ENCODE data around the gene NOTUM. TPM values are rescaled to one million over a fixed set of nuclear protein-coding genes. Genes with fewer than 3 reads are reported as not detected.

NOTUM gene
- total RNA-seq, 1 donor from 2014 or later: not detected

GRCh38 chr17:81931557-81932332 is 29.2 kb downstream of the NOTUM start:
- no peaks in the 10 kb centered on the region for H3K36me3 ChIP-seq
- peaks cover 29% of the 10 kb centered on the region for H3K4me1 ChIP-seq
- DNase-seq (ENCODE audit: extremely low spot score in 2 of 2): no peak
- TF ChIP-seq CTCF (IDR thresholded peaks at IDR 0.05) (no peak), POLR2A (IDR thresholded peaks at IDR 0.05) (no peak), POLR2AphosphoS5 (IDR thresholded peaks at IDR 0.05; ENCODE audit: insufficient read depth in 1 of 2, low read depth in 1 of 2) (no peak)
- intact Hi-C loops (cut with DNase I): no loop called here
- H3K27me3 ChIP-seq: no peaks in the 10 kb centered on the region
- H3K9me3 ChIP-seq: no peaks in the 10 kb centered on the region
- no peak overlapping the region for H3K27ac ChIP-seq
- no peak overlapping the region for H3K4me3 ChIP-seq

GRCh38 chr17:81931189-81931556 is 29.8 kb downstream of the NOTUM start:
- TF ChIP-seq POLR2AphosphoS5 (IDR thresholded peaks at IDR 0.05; ENCODE audit: insufficient read depth in 1 of 2, low read depth in 1 of 2): no peak
- TF ChIP-seq CTCF (IDR thresholded peaks at IDR 0.05): no peak
- TF ChIP-seq POLR2A (IDR thresholded peaks at IDR 0.05): no peak
- H3K27ac ChIP-seq: no peak overlapping the region
- H3K4me3 ChIP-seq: no peak overlapping the region
- H3K9me3 ChIP-seq: no peaks in the 10 kb centered on the region
- no peak for DNase-seq (ENCODE audit: extremely low spot score in 2 of 2)
- H3K36me3 ChIP-seq: no peaks in the 10 kb centered on the region
- intact Hi-C loops (cut with DNase I): no loop called here
- H3K4me1 ChIP-seq: peaks cover 26% of the 10 kb centered on the region
- H3K27me3 ChIP-seq: no peaks in the 10 kb centered on the region

- H3K27ac ChIP-seq: no peak overlapping the region
- no peak for DNase-seq (ENCODE audit: extremely low spot score in 2 of 2)
- H3K4me3 ChIP-seq: no peak overlapping the region
- TF ChIP-seq POLR2A (IDR thresholded peaks at IDR 0.05) (no peak), CTCF (IDR thresholded peaks at IDR 0.05) (no peak), POLR2AphosphoS5 (IDR thresholded peaks at IDR 0.05; ENCODE audit: insufficient read depth in 1 of 2, low read depth in 1 of 2) (no peak)
- no peaks in the 10 kb centered on the region for H3K9me3 ChIP-seq
- no peaks in the 10 kb centered on the region for H3K27me3 ChIP-seq
- H3K36me3 ChIP-seq: no peaks in the 10 kb centered on the region
- peaks cover 32% of the 10 kb centered on the region for H3K4me1 ChIP-seq
- intact Hi-C loops (cut with DNase I): no loop called here
Measured at GRCh38 chr17:81930142-81931125, 30.6 kb downstream of the NOTUM start.

- Histone ChIP-seq H3K9me3 (no peaks in the 10 kb centered on the region), H3K36me3 (no peaks in the 10 kb centered on the region), H3K27me3 (no peaks in the 10 kb centered on the region), H3K4me1 (peaks cover 41% of the 10 kb centered on the region), H3K4me3 (no peak overlapping the region), H3K27ac (no peak overlapping the region)
- no peak for DNase-seq (ENCODE audit: extremely low spot score in 2 of 2)
- intact Hi-C loops (cut with DNase I): no loop called here
- TF ChIP-seq POLR2A (IDR thresholded peaks at IDR 0.05) (no peak), POLR2AphosphoS5 (IDR thresholded peaks at IDR 0.05; ENCODE audit: insufficient read depth in 1 of 2, low read depth in 1 of 2) (no peak), CTCF (IDR thresholded peaks at IDR 0.05) (no peak)
Measured at GRCh38 chr17:81929253-81930141, 31.5 kb downstream of the NOTUM start.
